Epithelial cell of alveolus of lung (primary cell): ENCODE data around the gene SMIM17. TPM values are rescaled to one million over a fixed set of nuclear protein-coding genes. Genes with fewer than 3 reads are reported as not detected.

Experiments used
- total RNA-seq: library from RNA; depleted of rRNA; stranded (reverse); fragments of >200 nt; gene quantifications from 2 replicates; pipeline ENCODE4 v1.2.1, GENCODE V29; 2015

Gene SMIM17
- 3.0 TPM in 1 of 2 replicates, not detected in the other for total RNA-seq

DNA sequence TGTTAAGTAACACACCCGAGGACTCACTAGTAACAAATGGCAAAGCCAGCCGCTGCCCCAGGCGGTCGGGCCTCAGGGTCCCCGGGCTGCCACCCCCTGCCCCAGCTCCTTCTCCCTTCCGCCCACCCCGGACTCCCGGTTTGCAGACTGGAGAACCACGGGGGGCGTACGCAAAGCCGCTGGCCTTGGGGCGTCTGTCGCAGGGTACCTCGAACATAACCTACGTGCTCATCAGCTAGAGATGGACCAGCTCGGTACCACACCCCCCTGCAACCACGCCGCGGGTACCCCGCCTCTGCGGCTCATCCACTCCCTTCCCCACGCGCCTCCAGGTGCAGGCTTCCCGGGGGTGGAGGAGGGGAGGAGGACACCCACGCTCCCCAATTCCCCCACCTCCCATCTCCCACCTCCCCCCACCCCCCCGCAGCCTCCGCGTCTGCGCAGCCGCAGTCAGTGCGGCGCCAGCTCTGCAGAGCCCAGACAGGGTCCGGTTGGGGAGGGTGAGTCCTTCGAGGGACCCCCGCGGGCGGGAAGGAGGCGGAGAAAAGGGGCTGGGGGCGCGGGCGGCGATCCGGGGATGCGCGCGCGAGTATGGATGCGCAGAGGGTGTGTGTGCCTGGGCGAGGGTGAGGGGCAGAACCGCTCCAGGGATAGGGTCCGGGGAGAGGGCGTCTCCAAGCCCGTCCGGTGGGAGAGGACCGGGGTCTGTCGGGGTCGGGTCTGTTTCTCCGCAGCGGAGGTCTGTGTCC, at the start of gene SMIM17:
SMIM17 (plus strand) TSS at position 449 of the 749 bp plus-strand sequence. CDS start 2,509 bp downstream, outside the sequence.

DNA sequence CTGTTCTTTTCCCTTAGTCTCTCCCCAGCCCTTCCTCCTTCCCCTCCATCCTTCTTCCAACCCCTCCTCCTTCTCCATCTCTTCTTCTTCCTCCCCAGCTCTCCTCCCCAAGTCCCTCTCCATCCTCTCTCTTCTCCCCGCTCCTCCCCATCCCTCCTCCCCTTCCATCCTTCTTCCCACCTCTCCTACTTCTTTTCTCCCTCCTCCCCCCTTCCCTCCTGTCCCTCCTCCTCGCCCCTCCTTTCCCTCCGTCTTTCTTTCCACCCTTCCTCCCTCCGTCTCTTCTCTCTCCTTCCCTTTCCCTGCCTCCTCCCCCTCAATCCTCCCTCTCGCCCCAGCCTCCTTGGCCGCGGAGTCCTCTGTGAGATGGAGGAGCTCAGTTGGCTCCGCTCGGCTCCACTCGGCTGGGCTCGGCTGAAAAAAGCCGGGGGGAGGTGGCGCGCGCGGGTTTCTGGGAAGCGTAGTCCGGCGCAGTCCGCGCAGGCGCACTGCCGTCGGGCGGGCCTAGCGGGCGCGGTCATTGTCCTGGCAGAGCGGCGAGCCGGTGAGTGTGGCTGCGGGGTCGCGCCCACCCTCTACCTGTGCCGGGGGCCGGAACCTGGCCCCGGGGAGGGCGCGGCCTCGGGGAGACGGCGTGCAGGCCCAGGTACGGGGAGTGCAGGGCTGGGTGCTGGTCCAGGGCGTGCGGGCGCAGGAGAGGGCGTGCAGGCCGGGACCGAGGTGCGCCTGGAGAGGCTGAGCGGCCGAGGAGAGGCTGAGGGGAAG, 48.0 kb upstream of the SMIM17 start, which contains the start of gene ZNF71:
ZNF71 (plus strand) TSS at position 520 of the 765 bp plus-strand sequence. CDS start 6,257 bp downstream, outside the sequence.

GRCh38 chr19:56671613-56671994, 28.6 kb downstream of the SMIM17 start, which contains the start of gene ZNF835:
Gene ZNF835, minus strand, starts transcription at chr19:56671757. Its CDS starts 6,559 bp downstream, at chr19:56665198.

Other genes starting within 250 kb of the SMIM17 start
- gene ZNF582, start 249.6 kb upstream of the SMIM17 start, total RNA-seq: 1.2 and 5.7 TPM in 2 replicates
- 2.8 and 3.0 TPM in 2 replicates for gene ZNF583, start 238.8 kb upstream of the SMIM17 start, total RNA-seq
- 2.8 and 5.3 TPM in 2 replicates for gene ZNF667, start 165.8 kb upstream of the SMIM17 start, total RNA-seq
- 0.52 and 3.1 TPM in 2 replicates for gene ZNF471, start 135.3 kb upstream of the SMIM17 start, total RNA-seq
- gene ZFP28, start 104.2 kb upstream of the SMIM17 start, total RNA-seq: 4.2 and 6.1 TPM in 2 replicates
- 1.9 and 4.6 TPM in 2 replicates for gene ZNF470, start 75.7 kb upstream of the SMIM17 start, total RNA-seq
- gene ZNF71, start 47.9 kb upstream of the SMIM17 start, total RNA-seq: 7.0 and 11.7 TPM in 2 replicates
- 0.13 and 0.64 TPM in 2 replicates for gene ZNF835, start 28.6 kb downstream of the SMIM17 start, total RNA-seq
- gene PEG3, start 197.6 kb downstream of the SMIM17 start, total RNA-seq: 1.4 and 2.2 TPM in 2 replicates
- 0.08 TPM in 1 of 2 replicates, not detected in the other for gene ZIM2, start 197.6 kb downstream of the SMIM17 start, total RNA-seq